Fibroblast of skin of left biceps (primary cell): Measurements from ENCODE around the gene DLG2.
"Not testable (repeated sequence)": the region's sequence is repeated elsewhere in the genome, so short reads cannot be mapped to it uniquely, and the experiment has no call there.

Source experiments
- DNase-seq, 2 experiments: peaks; one replicate each; pipeline ENCODE4 v3.0.0-alpha.2; 2013; ENCODE audit warnings: low read depth in 2 of 2

The DLG2 gene

GRCh38 chr11:84381666-84382065 is 1245.5 kb downstream of the DLG2 start:
- no peak for DNase-seq

GRCh38 chr11:84372381-84372950 is 1254.7 kb downstream of the DLG2 start:
- no peak for DNase-seq

- DNase-seq, result no peak
Observed at GRCh38 chr11:84358034-84358433, 1269.1 kb downstream of the DLG2 start.

- DNase-seq, result no peak
Observed at GRCh38 chr11:84355911-84356310, 1271.2 kb downstream of the DLG2 start.

GRCh38 chr11:84345597-84345996 is 1281.5 kb downstream of the DLG2 start:
- DNase-seq, result no peak

GRCh38 chr11:84345027-84345426 is 1282.1 kb downstream of the DLG2 start:
- DNase-seq, result no peak

GRCh38 chr11:84339796-84340195 is 1287.3 kb downstream of the DLG2 start:
- DNase-seq, result no peak

GRCh38 chr11:84333221-84333620 is 1293.9 kb downstream of the DLG2 start:
- DNase-seq, result no peak

- no peak for DNase-seq
Observed at GRCh38 chr11:84322211-84322610, 1304.9 kb downstream of the DLG2 start.

- no peak for DNase-seq
Observed at GRCh38 chr11:84319863-84320262, 1307.3 kb downstream of the DLG2 start.

GRCh38 chr11:84316866-84317555 is 1310.1 kb downstream of the DLG2 start:
- DNase-seq, result peak; percentile 14 to 21

GRCh38 chr11:84313830-84314359 is 1313.2 kb downstream of the DLG2 start:
- DNase-seq, result no peak

- DNase-seq, result no peak
Observed at GRCh38 chr11:84310268-84310667, 1316.9 kb downstream of the DLG2 start.

GRCh38 chr11:84308491-84308890 is 1318.7 kb downstream of the DLG2 start:
- DNase-seq, result not testable (repeated sequence)

GRCh38 chr11:84300092-84300491 is 1327.1 kb downstream of the DLG2 start:
- no peak for DNase-seq

GRCh38 chr11:84297570-84297969 is 1329.6 kb downstream of the DLG2 start:
- DNase-seq, result no peak

- DNase-seq, result no peak
Observed at GRCh38 chr11:84295815-84296214, 1331.3 kb downstream of the DLG2 start.

GRCh38 chr11:84292955-84293354 is 1334.2 kb downstream of the DLG2 start:
- DNase-seq, result no peak

- peak in 1 of 2 experiments; percentile 24 for DNase-seq
Observed at GRCh38 chr11:84292006-84292405, 1335.1 kb downstream of the DLG2 start.

- DNase-seq, result no peak
Observed at GRCh38 chr11:84290647-84291046, 1336.5 kb downstream of the DLG2 start.

GRCh38 chr11:84289381-84289906 is 1337.7 kb downstream of the DLG2 start:
- DNase-seq, result peak; percentile 28 to 32

- DNase-seq, result no peak
Observed at GRCh38 chr11:84273541-84273940, 1353.6 kb downstream of the DLG2 start.

GRCh38 chr11:84270466-84270865 is 1356.7 kb downstream of the DLG2 start:
- no peak for DNase-seq
